HG03558 (cell line): ENCODE data around the gene PRDX6.
"Not testable (repeated sequence)": the region's sequence is repeated elsewhere in the genome, so short reads cannot be mapped to it uniquely, and the experiment has no call there.

Experiments used
- ATAC-seq: cut with Tn5 transposase; IDR thresholded peaks from one replicate; pipeline ENCODE4 v1.9.1; 2021; ENCODE audit warnings: moderate number of reproducible peaks; ENCODE audit not compliant: unreplicated experiment; ENCODE audit errors: extremely low read depth

PRDX6 gene

GRCh38 chr1:173477286-173478093 is at the start of gene PRDX6:
PRDX6 (plus strand) TSS chr1:173477335; CDS start chr1:173477398, 63 bp downstream.
- ATAC-seq, result peak; percentile 21

DNA sequence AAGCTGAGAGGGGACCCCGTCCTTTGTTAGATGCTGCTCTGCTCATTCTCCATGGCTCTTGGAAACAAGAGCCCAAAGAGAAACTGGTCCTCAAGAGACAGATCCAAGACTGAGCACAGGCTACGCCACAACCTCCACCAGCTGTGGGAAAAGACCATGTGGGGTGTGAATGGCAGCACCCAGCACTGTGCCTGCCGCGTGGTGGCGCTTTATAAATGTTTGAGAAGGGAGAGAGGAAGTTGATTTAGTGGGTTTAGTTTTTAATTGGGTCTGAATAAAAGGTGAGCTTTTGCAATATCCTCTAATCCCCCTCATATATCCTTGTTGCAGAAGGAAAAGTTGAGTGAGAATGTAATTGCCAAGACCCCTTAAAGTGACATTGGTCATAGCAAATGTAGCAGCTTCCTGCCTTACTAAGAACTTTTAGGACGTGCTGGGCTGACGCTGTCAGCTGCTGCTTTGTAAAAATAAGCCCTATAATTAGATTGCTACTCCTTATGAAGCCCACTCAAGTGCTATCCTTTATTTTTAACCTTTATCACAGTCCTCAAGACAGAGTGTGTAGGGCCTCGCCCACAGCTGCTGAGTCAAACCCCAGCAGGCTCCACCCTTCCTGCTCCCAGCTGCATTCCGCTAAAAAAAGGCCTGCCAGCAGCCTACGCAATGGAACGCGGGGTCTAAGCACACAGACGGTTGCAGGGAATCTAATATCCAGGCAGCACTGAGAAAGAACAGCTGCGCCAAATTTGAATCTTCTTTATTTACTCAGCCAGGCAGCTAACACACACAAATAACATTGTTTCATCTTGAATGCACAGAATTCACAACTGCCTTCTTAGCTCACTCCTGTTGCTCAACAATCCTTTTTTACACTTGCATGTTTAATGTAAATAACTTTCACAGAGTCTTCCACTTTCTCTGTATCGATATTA is 47.4 kb upstream of the PRDX6 start:
- ATAC-seq, result peak; percentile 43

DNA sequence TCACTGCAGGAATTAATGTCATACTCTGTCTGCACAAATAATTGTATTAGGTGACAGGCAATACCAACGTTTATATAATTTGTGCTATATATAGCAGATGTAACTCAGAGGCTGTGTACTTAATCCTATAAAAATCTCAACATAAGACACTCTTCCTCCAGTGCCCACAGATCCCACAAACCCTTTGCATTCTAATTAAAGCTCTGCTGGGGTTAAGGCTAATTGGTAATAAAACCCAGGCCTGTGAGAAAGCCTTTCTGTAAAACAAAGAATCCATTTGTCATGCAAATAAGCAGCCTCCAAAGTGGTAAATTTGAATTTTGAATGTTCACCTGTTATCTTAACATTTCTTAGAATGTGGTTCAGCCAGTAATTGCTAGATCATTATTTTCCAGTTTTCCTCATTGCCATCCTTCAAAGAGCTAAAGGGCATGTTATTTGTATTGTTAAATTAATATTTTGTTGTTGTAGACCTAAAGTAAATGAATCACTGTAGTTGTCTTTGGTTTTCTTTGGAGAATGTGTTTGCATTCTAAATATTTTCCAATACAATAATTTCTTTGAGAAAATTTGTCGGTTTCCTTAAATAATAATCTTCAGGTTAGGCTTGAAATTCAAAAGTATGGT is 46.3 kb upstream of the PRDX6 start:
- ATAC-seq, result no peak

DNA sequence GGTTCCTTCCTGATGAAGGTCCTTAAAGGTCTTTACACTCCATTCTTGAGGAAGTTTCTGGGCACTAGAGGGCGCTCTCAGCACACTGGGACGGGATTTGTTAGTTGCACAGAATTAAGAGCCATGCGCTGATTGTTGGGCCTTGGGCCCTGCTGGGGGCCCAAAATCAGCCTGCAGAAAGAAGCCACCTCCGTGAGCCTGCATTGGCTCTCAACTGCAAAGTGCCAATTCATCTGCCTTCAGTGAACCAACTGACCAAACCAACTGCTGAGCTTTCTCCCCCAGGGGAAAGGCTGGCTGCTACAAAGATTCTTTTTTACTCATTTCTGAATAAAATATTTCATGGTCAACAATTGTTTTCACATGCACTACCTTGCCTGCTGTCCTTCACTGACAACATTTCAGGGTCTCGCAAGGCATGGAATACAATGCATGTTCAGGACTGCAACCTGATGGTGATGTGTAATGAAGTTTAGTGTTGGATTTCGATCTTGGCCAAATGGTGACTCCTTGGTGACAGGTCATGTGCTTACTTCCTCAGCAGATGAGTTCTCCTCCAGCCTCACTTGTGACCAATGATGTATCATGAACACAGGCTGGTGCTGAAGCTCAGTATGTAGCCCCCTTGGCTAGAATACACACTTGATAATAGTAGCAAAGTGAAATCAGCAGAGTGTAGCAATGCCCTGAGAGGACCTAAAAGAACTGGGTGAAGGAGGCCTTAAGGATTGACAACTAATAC is 45.7 kb upstream of the PRDX6 start:
- no peak for ATAC-seq

- no peak for ATAC-seq
Observed at GRCh38 chr1:173432331-173432730, 44.8 kb upstream of the PRDX6 start.

DNA sequence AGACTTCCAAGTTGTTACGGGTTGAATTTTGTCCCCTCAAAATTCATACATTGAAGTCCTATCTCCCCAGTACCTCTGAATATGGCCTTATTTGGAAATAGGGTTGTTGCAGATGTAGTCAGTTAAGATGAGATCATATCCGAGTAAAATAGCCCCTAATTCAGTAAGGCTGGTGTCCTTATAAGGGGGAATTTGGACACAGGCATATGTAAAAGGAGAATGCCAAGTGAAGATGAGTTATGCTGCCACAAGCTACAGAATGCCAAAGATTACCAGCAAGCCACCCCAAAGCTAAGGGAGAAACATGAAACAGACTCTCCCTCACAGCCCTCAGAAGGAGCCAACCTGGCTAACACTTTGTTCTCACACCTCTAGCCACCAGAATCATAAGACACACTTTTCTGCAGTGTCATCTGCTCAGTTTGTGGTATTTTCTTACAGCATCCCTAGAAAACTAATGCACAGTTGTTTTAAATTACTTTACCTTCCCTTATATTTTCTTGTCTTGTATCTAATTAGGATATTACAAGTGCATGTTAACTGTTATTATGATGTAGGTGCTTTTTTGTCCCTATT is 43.3 kb upstream of the PRDX6 start:
- ATAC-seq, result no peak

- no peak for ATAC-seq
Observed at GRCh38 chr1:173436841-173437428, 40.2 kb upstream of the PRDX6 start.

DNA sequence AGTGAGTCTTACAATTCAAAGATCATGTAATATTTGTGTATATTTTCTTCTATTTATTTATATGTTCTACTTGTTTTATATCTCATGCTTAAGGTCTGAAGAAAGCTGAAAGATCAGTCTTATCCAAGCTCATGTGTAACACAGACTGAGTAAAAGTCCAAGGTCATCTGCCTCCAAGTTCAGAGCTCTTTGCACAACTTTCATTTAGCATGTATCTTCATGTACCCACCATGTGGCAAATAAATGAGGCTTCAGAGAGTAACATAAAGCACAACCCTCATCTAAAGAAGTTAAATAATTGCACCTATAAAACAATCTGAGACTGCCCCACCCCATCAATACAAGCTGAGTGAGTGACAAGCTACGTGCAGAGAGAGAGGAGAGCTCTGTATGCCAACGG is 38.5 kb upstream of the PRDX6 start:
- ATAC-seq, result no peak

DNA sequence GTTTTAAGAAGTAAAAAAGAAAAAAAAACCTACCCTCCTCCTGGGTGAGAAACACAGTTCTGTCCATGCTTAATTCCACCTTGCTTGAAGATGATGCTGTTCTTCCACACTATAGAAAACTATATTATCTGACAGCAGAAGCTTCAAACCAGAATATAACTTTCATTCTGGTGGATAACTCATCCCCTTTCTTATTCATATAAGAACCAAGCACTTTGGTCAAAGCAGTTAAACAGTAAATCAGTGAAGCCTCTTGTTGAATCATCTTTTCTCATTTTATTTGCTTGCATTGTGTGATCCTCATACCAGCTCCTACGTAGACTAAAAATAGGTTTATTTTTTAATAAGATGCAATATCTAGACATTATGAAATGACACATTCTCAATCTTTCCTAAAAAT is 36.7 kb upstream of the PRDX6 start:
- no peak for ATAC-seq

DNA sequence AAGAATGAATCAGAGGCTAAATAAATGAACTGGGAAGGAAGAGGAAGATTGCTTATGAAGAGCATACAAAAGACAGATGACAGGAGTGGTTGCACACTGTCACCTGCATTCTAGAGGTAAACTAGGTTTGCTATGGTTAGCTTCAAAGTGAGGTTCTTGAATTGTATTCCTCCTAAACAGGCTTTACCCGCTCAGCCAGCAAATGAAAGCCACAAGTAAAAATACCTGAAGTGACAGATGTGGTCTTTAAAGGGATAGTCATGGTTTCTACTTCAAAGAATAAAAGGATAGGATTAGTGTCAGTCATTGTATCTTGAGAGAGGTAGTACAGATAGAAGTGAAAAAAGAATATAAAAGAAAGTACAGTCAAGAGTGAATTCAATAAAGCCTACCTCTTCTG is 32.4 kb upstream of the PRDX6 start:
- ATAC-seq, result no peak

GRCh38 chr1:173445164-173445563 is 32.0 kb upstream of the PRDX6 start:
- no peak for ATAC-seq

DNA sequence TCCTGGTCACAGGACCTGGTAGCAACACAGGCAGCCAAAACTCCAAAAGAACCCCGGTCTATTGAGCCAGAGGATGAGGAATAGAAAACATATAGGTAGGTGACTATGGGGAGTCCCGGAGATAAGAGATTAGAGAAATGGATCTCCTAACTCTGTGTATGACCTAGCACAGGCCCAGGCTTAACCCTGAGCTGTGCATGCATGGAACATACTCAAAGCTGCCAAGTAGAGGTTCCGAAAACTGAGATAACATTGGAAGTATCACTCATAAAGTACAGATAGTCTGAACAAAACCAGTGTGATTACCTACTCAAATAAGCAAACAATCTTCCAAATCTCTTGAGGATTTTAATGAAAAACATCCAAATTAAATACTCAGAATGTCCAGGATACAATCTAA is 31.5 kb upstream of the PRDX6 start:
- ATAC-seq, result no peak

GRCh38 chr1:173447224-173447623 is 29.9 kb upstream of the PRDX6 start:
- peak; percentile 50 for ATAC-seq

DNA sequence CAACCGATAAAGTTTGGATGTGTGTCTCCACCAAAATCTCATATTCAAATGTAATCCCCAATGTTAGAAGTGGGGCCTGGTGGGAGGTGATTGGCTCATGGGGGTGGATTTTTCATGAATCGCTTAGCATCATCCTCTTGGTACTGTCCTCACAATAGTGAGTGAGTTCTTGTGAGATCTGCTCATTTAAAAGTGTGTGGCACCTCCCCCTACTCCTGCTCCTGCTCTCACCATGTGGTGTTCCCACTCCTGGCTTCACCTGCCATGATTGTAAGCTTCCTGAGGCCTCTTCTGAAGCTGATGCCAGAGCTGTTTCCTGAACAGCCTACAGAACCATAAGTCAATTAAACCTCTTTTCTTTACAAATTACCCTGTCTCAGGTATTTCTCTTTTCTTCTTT is 28.2 kb upstream of the PRDX6 start:
- no peak for ATAC-seq

- ATAC-seq, result no peak
Observed at GRCh38 chr1:173451981-173452380, 25.2 kb upstream of the PRDX6 start.

DNA sequence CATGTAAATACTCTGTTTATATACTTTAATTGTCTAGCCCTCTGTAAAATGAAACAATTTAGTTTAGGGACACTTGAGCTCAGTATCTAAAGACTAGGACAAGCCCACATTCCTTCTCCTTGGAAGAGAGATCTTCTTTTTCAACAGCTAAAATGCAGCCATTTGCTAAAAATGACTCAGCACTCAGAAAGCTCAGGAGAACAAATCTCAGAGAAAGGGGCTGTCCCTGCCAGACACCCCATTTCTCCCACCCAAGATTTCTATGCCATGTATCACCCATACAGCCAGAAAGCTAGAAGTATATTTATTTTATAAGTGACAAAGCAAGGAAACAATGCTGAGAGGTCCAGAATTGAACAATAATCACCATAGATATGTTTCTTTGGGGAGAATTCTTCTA is 23.2 kb upstream of the PRDX6 start:
- ATAC-seq, result no peak

DNA sequence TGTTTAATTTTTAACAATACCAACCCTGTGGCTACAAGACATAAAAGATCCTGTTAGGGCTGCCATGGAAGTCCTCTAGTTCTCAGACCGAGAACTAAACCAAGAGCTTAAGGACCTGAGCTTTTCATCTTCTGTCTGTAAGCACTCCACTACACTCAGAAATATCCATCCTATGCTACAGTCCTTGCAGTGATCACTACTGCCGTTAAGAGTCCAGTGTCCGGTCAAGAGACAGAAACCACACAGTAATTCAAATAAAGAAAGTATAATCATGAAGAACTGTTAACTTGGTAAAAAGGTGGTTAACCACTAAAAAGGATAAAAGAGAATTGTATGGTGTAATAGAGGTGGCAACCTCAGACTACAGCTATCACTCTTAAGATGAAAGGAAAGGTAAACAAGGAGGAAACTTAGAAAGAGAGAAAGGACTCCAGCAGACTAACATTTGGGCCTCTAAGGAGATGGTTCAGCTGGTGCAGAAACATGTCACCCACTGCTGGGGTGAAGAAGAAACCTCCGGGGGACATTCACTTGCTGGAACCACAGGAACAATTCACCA is 22.1 kb upstream of the PRDX6 start:
- no peak for ATAC-seq

DNA sequence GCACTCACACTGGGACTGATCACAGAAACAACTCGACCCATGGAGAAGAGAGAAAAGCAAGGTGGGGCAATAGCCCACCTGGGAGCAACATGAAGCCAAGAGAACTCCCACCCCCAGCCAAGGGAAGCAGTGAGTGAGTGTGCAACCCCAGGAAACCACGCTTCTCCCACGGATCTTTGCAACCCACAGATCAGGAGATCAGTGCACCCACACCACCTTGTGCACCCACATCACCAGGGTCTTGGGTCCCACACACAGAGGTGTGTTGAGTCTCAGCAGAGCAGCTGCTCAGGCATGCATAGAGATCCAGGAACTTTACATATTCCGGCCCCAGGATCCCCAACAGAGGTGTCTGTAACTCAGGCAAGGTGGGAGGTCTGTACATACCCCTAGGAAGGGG is 17.2 kb upstream of the PRDX6 start:
- ATAC-seq, result no peak

- ATAC-seq, result not testable (repeated sequence)
Observed at GRCh38 chr1:173462666-173463065, 14.5 kb upstream of the PRDX6 start.
